Measurements from ENCODE around the gene P2RY14. TPM values are rescaled to one million over a fixed set of nuclear protein-coding genes. Genes with fewer than 3 reads are reported as not detected.
"Not testable (repeated sequence)": the region's sequence is repeated elsewhere in the genome, so short reads cannot be mapped to it uniquely, and the experiment has no call there.

The P2RY14 gene
- total and polyA plus RNA-seq, 4 donors = 0.97 to 2.8 (median 1.4) TPM

DNA sequence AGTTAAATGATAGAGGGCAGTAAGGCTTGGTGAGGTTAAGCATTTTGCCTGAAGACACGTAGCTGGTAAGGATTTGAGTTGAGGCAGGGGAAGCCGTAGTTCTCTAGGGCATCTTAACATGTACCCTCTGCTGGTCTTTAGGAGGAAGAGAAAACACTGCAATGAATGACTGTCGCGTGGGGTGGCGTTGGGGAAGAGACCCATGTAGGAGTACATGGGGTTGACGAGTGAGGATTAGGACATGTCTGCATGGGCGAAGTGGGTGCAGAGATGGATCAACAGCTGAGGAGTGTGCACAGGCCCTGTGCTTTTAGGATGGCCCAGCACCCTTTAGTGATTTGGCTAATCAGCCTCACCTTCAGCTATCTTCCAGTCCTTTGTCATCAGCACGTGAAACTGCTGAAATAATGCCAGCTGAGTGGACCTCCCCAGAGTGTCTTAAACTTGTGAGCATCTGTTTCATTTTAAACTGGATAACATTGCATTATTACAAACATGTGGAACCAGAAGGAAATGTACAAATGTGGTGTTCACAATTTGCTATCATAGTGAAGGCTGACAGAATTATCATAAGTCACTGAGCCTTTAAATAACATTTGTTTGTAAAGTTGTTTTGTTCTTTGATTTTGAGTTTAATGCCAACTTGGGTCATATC, 15.3 kb downstream of the P2RY14 start:
- Histone ChIP-seq H3K9me3 (ENCODE audit: control insufficient read depth, low read length) (no peaks in the 10 kb centered on the region), H3K27me3 (ENCODE audit: control insufficient read depth in 1 of 2, insufficient read depth in 2 of 2, low read length in 1 of 2) (no peaks in the 10 kb centered on the region), H3K27ac (ENCODE audit: low read depth in 1 of 2, low read length in 2 of 2) (no peak overlapping the region), H3K36me3 (ENCODE audit: control insufficient read depth in 1 of 2, insufficient read depth in 2 of 2, low read length in 1 of 2) (no peaks in the 10 kb centered on the region), H3K4me3 (ENCODE audit: low read length in 2 of 2) (no peak overlapping the region), H3K4me1 (ENCODE audit: control insufficient read depth in 1 of 2, insufficient read depth in 2 of 2, low read length in 2 of 2) (no peaks in the 10 kb centered on the region)
- ATAC-seq (ENCODE audit: low FRiP score) (no peak), DNase-seq (no peak)
- intact Hi-C loops (cut with DNase I) = no loop called here
- 79 to 87% methylated on average over 8 of the region's 8 CpGs for WGBS, 2 donors

DNA sequence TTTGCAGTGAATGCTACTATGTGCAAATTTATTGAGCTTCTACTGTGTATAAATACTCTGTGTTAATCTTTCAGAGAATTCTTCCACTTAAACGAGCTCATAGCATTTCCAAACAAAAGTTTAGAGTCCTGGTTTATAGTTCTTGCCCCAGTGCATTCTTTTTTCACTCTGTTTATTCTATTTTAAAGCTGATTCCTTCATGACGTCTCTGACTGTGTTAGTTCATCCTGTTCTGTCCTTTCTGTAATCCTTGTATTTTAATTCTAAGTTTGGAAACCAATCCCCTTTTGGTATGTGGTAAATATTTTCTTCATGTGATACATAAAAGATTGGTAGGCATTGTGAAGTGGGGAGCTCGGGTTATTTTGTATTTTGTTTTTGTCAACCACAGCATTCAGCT, 18.7 kb downstream of the P2RY14 start:
- Histone ChIP-seq H3K27me3 (ENCODE audit: control insufficient read depth in 1 of 2, insufficient read depth in 2 of 2, low read length in 1 of 2) (no peaks in the 10 kb centered on the region), H3K36me3 (ENCODE audit: control insufficient read depth in 1 of 2, insufficient read depth in 2 of 2, low read length in 1 of 2) (no peaks in the 10 kb centered on the region), H3K9me3 (ENCODE audit: control insufficient read depth, low read length) (no peaks in the 10 kb centered on the region), H3K4me3 (ENCODE audit: low read length in 2 of 2) (no peak overlapping the region), H3K4me1 (ENCODE audit: control insufficient read depth in 1 of 2, insufficient read depth in 2 of 2, low read length in 2 of 2) (no peaks in the 10 kb centered on the region), H3K27ac (ENCODE audit: low read depth in 1 of 2, low read length in 2 of 2) (no peak overlapping the region)
- WGBS, 2 donors = 59 to 74% methylated on average over 3 of the region's 3 CpGs
- ATAC-seq (ENCODE audit: low FRiP score) (no peak), DNase-seq (no peak)
- intact Hi-C loops (cut with DNase I) = no loop called here

DNA sequence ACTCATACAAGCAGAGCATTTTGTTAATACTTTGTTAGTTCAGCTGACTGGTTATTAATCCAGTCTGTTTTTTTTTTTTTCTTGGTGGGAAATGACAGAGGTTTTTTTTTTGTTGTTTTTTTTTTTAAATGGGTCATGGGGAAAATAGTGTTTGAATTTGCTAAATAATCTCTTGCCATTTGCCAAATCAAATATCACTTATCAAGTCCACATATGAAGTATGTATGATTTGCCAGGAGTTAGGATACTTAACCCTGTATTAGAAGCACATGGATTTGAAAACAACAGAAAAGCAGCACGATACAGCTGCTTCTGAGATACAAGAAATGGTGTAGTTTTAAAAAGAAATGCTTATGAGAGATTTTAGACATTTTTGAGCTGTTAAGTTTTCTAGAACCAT, 21.6 kb downstream of the P2RY14 start:
- no peak overlapping the region for H3K27ac ChIP-seq (ENCODE audit: low read depth in 1 of 2, low read length in 2 of 2)
- DNase-seq (no peak), ATAC-seq (ENCODE audit: low FRiP score) (no peak)
- peaks cover 0 to 1% of the 10 kb centered on the region in 2 donors for H3K27me3 ChIP-seq (ENCODE audit: control insufficient read depth in 1 of 2, insufficient read depth in 2 of 2, low read length in 1 of 2)
- H3K4me1 ChIP-seq (ENCODE audit: control insufficient read depth in 1 of 2, insufficient read depth in 2 of 2, low read length in 2 of 2) = no peaks in the 10 kb centered on the region
- intact Hi-C loops (cut with DNase I) = no loop called here
- H3K4me3 ChIP-seq (ENCODE audit: low read length in 2 of 2) = no peak overlapping the region
- 18 to 19% methylated on average over 1 of the region's 1 CpG for WGBS, 2 donors
- H3K9me3 ChIP-seq (ENCODE audit: control insufficient read depth, low read length) = no peaks in the 10 kb centered on the region
- H3K36me3 ChIP-seq (ENCODE audit: control insufficient read depth in 1 of 2, insufficient read depth in 2 of 2, low read length in 1 of 2) = no peaks in the 10 kb centered on the region

DNA sequence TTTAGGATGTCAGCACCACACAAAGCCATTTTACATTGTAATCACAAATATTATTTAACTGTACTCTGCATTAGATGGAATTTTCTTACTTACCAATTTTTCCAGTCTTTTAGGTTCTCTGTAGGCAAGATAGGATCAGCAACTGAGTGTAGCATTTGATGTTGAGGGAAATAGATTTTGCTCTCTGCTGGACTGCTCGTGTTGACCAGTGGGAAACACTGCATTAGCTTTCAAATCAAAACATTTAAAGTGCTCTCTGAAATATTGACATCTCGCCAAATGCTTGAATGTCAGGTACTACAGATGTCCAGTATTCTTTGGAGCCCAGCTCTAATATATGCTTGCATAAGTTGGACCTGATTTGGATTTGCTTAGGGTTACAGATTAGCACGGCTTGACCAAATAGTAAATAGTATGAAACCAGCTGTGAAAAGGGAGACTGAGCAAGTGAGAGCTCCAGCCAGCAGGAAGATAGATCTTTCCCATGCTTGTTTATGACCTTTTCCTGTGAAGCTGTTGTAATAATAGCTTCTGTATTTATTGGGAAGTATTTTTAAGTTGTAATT, 29.5 kb downstream of the P2RY14 start:
- H3K9me3 ChIP-seq (ENCODE audit: control insufficient read depth, low read length) = no peaks in the 10 kb centered on the region
- H3K27me3 ChIP-seq (ENCODE audit: control insufficient read depth in 1 of 2, insufficient read depth in 2 of 2, low read length in 1 of 2) = peaks cover 0 to 1% of the 10 kb centered on the region in 2 donors
- H3K27ac ChIP-seq (ENCODE audit: low read depth in 1 of 2, low read length in 2 of 2) = no peak overlapping the region
- intact Hi-C loops (cut with DNase I) = no loop called here
- no peak for DNase-seq
- H3K4me1 ChIP-seq (ENCODE audit: control insufficient read depth in 1 of 2, insufficient read depth in 2 of 2, low read length in 2 of 2) = no peaks in the 10 kb centered on the region
- no peaks in the 10 kb centered on the region for H3K36me3 ChIP-seq (ENCODE audit: control insufficient read depth in 1 of 2, insufficient read depth in 2 of 2, low read length in 1 of 2)
- 18 to 26% methylated on average over 3 of the region's 3 CpGs for WGBS, 2 donors
- no peak overlapping the region for H3K4me3 ChIP-seq (ENCODE audit: low read length in 2 of 2)
- no peak for ATAC-seq (ENCODE audit: low FRiP score)

DNA sequence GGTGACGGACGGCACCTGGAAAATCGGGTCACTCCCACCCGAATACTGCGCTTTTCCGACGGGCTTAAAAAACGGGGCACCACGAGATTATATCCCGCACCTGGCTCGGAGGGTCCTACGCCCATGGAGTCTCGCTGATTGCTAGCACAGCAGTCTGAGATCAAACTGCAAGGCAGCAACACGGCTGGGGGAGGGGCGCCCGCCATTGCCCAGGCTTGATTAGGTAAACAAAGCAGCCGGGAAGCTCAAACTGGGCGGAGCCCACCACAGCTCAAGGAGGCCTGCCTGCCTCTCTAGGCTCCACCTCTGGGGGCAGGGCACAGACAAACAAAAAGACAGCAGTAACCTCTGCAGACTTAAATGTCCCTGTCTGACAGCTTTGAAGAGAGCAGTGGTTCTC, 36.3 kb downstream of the P2RY14 start:
- H3K9me3 ChIP-seq (ENCODE audit: control insufficient read depth, low read length); DNase-seq; ATAC-seq (ENCODE audit: low FRiP score); H3K4me1 ChIP-seq (ENCODE audit: control insufficient read depth in 1 of 2, insufficient read depth in 2 of 2, low read length in 2 of 2); H3K27me3 ChIP-seq (ENCODE audit: control insufficient read depth in 1 of 2, insufficient read depth in 2 of 2, low read length in 1 of 2); H3K36me3 ChIP-seq (ENCODE audit: control insufficient read depth in 1 of 2, insufficient read depth in 2 of 2, low read length in 1 of 2); intact Hi-C loops (cut with DNase I); H3K27ac ChIP-seq (ENCODE audit: low read depth in 1 of 2, low read length in 2 of 2); H3K4me3 ChIP-seq (ENCODE audit: low read length in 2 of 2): not testable (repeated sequence)
- 70 to 92% methylated on average over 7 to 18 of the region's 18 CpGs for WGBS, 2 donors

DNA sequence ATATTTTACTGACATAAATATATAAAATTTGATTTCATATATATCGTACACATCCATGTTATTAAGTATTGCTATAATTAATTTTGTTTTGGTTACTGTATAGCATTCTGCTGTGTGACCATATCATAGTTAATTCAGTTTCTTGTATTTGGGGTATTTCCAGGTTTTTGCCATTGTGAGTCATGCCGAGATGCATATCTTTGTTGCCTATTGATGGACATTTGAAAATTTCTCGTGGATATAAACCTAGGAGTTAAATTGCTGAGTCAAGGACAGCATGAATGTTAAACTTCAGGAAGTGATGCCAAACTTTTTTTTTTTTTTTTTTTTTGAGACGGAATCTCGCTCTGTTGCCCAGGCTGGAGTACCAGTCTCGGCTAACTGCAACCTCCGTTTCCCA, 41.6 kb downstream of the P2RY14 start:
- WGBS, 2 donors = 79% methylated on average over 7 of the region's 7 CpGs

DNA sequence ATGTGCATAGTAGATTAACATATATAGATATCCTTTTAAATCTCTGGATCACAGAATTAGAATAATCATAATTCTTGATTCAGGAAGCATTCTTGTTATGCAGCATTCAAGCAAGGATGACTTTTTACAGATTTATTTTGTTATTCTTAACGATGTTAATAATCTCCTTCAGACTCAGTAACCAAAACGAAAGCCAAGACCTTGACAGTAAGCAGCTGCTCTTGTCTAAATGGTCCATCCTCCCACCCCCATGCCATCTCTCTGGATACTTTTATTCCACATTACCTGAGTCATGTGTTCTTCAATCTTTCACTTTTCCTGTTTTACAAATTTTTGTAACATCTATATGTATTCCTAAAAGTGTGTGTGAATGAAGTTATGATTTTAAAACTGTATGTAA, 42.0 kb downstream of the P2RY14 start:
- Histone ChIP-seq H3K27me3 (ENCODE audit: control insufficient read depth in 1 of 2, insufficient read depth in 2 of 2, low read length in 1 of 2) (no peaks in the 10 kb centered on the region), H3K27ac (ENCODE audit: low read depth in 1 of 2, low read length in 2 of 2) (no peak overlapping the region), H3K36me3 (ENCODE audit: control insufficient read depth in 1 of 2, insufficient read depth in 2 of 2, low read length in 1 of 2) (no peaks in the 10 kb centered on the region), H3K4me1 (ENCODE audit: control insufficient read depth in 1 of 2, insufficient read depth in 2 of 2, low read length in 2 of 2) (no peaks in the 10 kb centered on the region), H3K4me3 (ENCODE audit: low read length in 2 of 2) (no peak overlapping the region), H3K9me3 (ENCODE audit: control insufficient read depth, low read length) (no peaks in the 10 kb centered on the region)
- intact Hi-C loops (cut with DNase I) = no loop called here
- ATAC-seq (ENCODE audit: low FRiP score) = no peak
- 61 to 67% methylated on average over 2 of the region's 2 CpGs for WGBS, 2 donors
- no peak for DNase-seq

More for the DNA sequence above, 41.6 kb downstream of the P2RY14 start:
- intact Hi-C loops (cut with DNase I) = no loop called here
- ATAC-seq (ENCODE audit: low FRiP score) = no peak
- Histone ChIP-seq H3K9me3 (ENCODE audit: control insufficient read depth, low read length) (no peaks in the 10 kb centered on the region), H3K4me1 (ENCODE audit: control insufficient read depth in 1 of 2, insufficient read depth in 2 of 2, low read length in 2 of 2) (no peaks in the 10 kb centered on the region), H3K4me3 (ENCODE audit: low read length in 2 of 2) (no peak overlapping the region), H3K36me3 (ENCODE audit: control insufficient read depth in 1 of 2, insufficient read depth in 2 of 2, low read length in 1 of 2) (no peaks in the 10 kb centered on the region), H3K27ac (ENCODE audit: low read depth in 1 of 2, low read length in 2 of 2) (no peak overlapping the region), H3K27me3 (ENCODE audit: control insufficient read depth in 1 of 2, insufficient read depth in 2 of 2, low read length in 1 of 2) (no peaks in the 10 kb centered on the region)
- no peak for DNase-seq

DNA sequence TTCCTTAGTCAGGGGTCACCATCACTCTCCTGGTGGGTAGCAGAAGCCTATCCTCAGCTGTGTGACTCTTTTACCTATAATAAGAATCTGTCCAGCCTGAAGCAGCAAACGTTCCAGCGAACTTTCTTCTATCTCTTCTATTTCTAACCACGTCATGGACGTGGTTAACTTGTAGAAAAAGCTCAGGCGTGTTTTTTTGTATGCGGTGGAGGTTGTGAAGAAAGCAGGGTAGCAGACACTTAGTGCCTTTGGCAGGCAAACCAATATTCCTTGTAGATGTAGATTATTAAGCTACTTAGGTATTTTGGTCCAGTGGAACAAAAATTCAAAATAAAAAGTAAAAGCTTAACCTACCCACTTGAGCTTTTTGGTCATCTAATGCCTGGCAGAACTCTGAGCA, 43.5 kb downstream of the P2RY14 start:
- intact Hi-C loops (cut with DNase I) = no loop called here
- Histone ChIP-seq H3K36me3 (ENCODE audit: control insufficient read depth in 1 of 2, insufficient read depth in 2 of 2, low read length in 1 of 2) (no peaks in the 10 kb centered on the region), H3K27me3 (ENCODE audit: control insufficient read depth in 1 of 2, insufficient read depth in 2 of 2, low read length in 1 of 2) (no peaks in the 10 kb centered on the region), H3K4me1 (ENCODE audit: control insufficient read depth in 1 of 2, insufficient read depth in 2 of 2, low read length in 2 of 2) (no peaks in the 10 kb centered on the region), H3K9me3 (ENCODE audit: control insufficient read depth, low read length) (no peaks in the 10 kb centered on the region), H3K27ac (ENCODE audit: low read depth in 1 of 2, low read length in 2 of 2) (no peak overlapping the region), H3K4me3 (ENCODE audit: low read length in 2 of 2) (no peak overlapping the region)
- ATAC-seq (ENCODE audit: low FRiP score) (no peak), DNase-seq (no peak)
- WGBS, 2 donors = 81 to 90% methylated on average over 6 of the region's 6 CpGs

DNA sequence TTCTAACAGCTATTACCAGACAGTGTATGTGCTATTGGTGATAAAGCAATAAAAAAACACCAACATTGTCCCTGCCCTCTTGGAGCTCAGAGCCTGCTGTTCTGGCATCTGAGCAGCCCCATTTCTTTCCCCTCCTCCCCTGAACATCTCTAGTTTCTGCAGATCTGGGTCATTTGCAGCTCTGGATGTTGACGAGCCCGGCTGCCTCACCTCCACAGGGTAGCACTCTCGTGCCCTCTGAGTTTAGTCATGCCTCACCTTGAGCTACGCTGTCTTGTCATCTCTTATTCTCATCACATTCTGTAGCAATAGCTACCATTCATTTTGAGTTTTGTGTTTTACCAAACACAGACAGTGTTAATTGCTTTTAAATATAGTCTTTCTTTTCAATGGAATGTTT, 45.4 kb downstream of the P2RY14 start:
- ATAC-seq (ENCODE audit: low FRiP score) = no peak
- H3K4me3 ChIP-seq (ENCODE audit: low read length in 2 of 2) = no peak overlapping the region
- H3K27ac ChIP-seq (ENCODE audit: low read depth in 1 of 2, low read length in 2 of 2) = no peak overlapping the region
- H3K9me3 ChIP-seq (ENCODE audit: control insufficient read depth, low read length) = no peaks in the 10 kb centered on the region
- no peaks in the 10 kb centered on the region for H3K27me3 ChIP-seq (ENCODE audit: control insufficient read depth in 1 of 2, insufficient read depth in 2 of 2, low read length in 1 of 2)
- intact Hi-C loops (cut with DNase I) = no loop called here
- no peaks in the 10 kb centered on the region for H3K4me1 ChIP-seq (ENCODE audit: control insufficient read depth in 1 of 2, insufficient read depth in 2 of 2, low read length in 2 of 2)
- no peak for DNase-seq
- WGBS, 2 donors = 95% methylated on average over 4 of the region's 4 CpGs
- H3K36me3 ChIP-seq (ENCODE audit: control insufficient read depth in 1 of 2, insufficient read depth in 2 of 2, low read length in 1 of 2) = no peaks in the 10 kb centered on the region
